Measurements from ENCODE around the gene DCX. TPM values are rescaled to one million over a fixed set of nuclear protein-coding genes. Genes with fewer than 3 reads are reported as not detected.

The DCX gene
- total and polyA plus RNA-seq, 8 donors, result 0.13 to 0.33 (median 0.15) TPM; not detected in 2

- H3K4me3 ChIP-seq, result no peak overlapping the region
- H3K9me3 ChIP-seq, result no peaks in the 10 kb centered on the region
- DNase-seq, result no peak
- no peak for ATAC-seq
- H3K27ac ChIP-seq, result no peak overlapping the region
- intact Hi-C loops (cut with DNase I), result no loop called here
- H3K27me3 ChIP-seq, result peaks cover 0 to 12% of the 10 kb centered on the region in 2 donors
- no peaks in the 10 kb centered on the region for H3K4me1 ChIP-seq
- TF ChIP-seq CTCF (IDR thresholded peaks at IDR 0.05), result no peak
- no peaks in the 10 kb centered on the region for H3K36me3 ChIP-seq
These were observed 146.5 kb downstream of the DCX start for GRCh38 chrX:111265486-111265885.

- DNase-seq (no peak), ATAC-seq (no peak)
- Histone ChIP-seq H3K27ac (no peak overlapping the region), H3K4me1 (no peaks in the 10 kb centered on the region), H3K4me3 (no peak overlapping the region), H3K9me3 (no peaks in the 10 kb centered on the region), H3K36me3 (no peaks in the 10 kb centered on the region), H3K27me3 (peaks cover 0 to 12% of the 10 kb centered on the region in 2 donors)
- no peak for TF ChIP-seq CTCF (IDR thresholded peaks at IDR 0.05)
- intact Hi-C loops (cut with DNase I), result no loop called here
These were observed 147.6 kb downstream of the DCX start for GRCh38 chrX:111264385-111264784.

- no peak for TF ChIP-seq CTCF (IDR thresholded peaks at IDR 0.05)
- peaks cover 0 to 3% of the 10 kb centered on the region in 2 donors for H3K27me3 ChIP-seq
- H3K9me3 ChIP-seq, result no peaks in the 10 kb centered on the region
These were observed 149.9 kb downstream of the DCX start for GRCh38 chrX:111262086-111262485.

GRCh38 chrX:111260451-111260850 lies 151.5 kb downstream of the DCX start:
- no peaks in the 10 kb centered on the region for H3K4me1 ChIP-seq
- H3K4me3 ChIP-seq, result no peak overlapping the region
- TF ChIP-seq CTCF (IDR thresholded peaks at IDR 0.05), result no peak
- intact Hi-C loops (cut with DNase I), result no loop called here
- no peaks in the 10 kb centered on the region for H3K36me3 ChIP-seq
- DNase-seq (no peak), ATAC-seq (no peak)
- peaks cover 0 to 3% of the 10 kb centered on the region in 2 donors for H3K27me3 ChIP-seq
- H3K9me3 ChIP-seq, result no peaks in the 10 kb centered on the region
- no peak overlapping the region for H3K27ac ChIP-seq

More at GRCh38 chrX:111262086-111262485, 149.9 kb downstream of the DCX start:
- no peaks in the 10 kb centered on the region for H3K36me3 ChIP-seq
- no peak overlapping the region for H3K4me3 ChIP-seq
- no peak for ATAC-seq
- intact Hi-C loops (cut with DNase I), result no loop called here
- H3K27ac ChIP-seq, result no peak overlapping the region
- H3K4me1 ChIP-seq, result no peaks in the 10 kb centered on the region
- no peak for DNase-seq

- ATAC-seq, result no peak
- Histone ChIP-seq H3K4me1 (no peaks in the 10 kb centered on the region), H3K27ac (no peak overlapping the region), H3K9me3 (no peaks in the 10 kb centered on the region), H3K4me3 (no peak overlapping the region), H3K27me3 (peaks cover 0 to 3% of the 10 kb centered on the region in 2 donors), H3K36me3 (no peaks in the 10 kb centered on the region)
- no peak for TF ChIP-seq CTCF (IDR thresholded peaks at IDR 0.05)
- DNase-seq, result no peak
- intact Hi-C loops (cut with DNase I), result no loop called here
These were observed 152.4 kb downstream of the DCX start for GRCh38 chrX:111259559-111259958.

Data from left lung (tissue), 10 donors.